ENCODE data around the gene SFMBT1. TPM values are rescaled to one million over a fixed set of nuclear protein-coding genes. Genes with fewer than 3 reads are reported as not detected.
A peak's percentile ranks its signal among the peaks of the same experiment; 100 is the strongest.

Gene SFMBT1
- total and polyA plus RNA-seq, 9 donors, result 1.2 to 21.1 (median 6.2) TPM

DNA sequence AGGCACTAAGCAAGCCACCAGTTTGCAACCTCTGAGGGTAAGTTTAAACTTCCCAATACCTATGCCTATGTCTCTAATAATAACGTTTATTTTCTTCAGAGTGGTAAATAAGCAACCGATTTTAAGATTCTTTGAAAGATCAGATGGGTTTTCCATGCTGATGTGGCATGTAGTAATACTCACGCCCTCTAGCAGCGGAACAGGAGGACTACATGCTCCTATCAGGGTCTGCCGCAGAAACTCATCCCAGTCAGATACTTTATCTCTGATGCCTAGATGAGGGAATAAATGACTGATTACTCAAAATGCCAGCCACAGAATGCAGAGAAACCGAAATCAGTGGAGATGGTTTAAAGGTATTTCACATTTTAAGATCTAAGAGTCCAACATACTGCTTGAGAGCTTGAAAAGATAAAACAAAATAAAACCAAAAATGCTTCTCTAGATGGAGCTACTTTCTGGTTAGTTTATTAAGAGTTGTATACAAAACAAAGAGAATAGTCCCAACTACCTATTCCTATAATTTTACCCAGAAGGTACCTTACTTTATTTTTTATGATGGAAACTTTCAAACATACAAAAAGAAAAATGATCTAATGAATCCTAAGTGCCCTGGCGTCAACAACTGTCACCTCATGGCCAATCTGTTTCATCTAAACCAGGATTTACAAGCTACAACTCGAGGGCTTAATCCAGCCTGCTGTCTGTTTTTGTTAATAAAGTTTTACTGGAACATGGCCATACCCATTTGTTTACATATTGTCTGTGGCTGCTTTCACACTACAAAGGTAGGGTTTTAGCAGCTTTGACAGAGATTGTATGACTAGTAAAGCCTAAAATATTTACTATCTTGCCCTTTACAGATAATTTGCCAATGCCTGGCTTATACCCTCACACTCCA lies 111.0 kb downstream of the SFMBT1 start:
- intact Hi-C loops (cut with DNase I), result loop anchor here in 1 of 4 donors (10.0 kb wide), 1 partner anchor 500 kb away; no protein-coding TSS in a partner anchor
- Histone ChIP-seq H3K27me3 (no peaks in the 10 kb centered on the region), H3K27ac (no peak overlapping the region), H3K4me1 (ENCODE audit: insufficient read depth) (no peaks in the 10 kb centered on the region), H3K36me3 (no peaks in the 10 kb centered on the region), H3K4me3 (no peak overlapping the region), H3K9me3 (no peaks in the 10 kb centered on the region)
- 17 to 18% (median 18%) methylated on average over 8 of the region's 8 CpGs for WGBS, 3 donors
- DNase-seq, result peak; percentile 17 to 47 (median 25)
- TF ChIP-seq EP300 (IDR thresholded peaks at IDR 0.05), result no peak
- TF ChIP-seq, protein P1, sequence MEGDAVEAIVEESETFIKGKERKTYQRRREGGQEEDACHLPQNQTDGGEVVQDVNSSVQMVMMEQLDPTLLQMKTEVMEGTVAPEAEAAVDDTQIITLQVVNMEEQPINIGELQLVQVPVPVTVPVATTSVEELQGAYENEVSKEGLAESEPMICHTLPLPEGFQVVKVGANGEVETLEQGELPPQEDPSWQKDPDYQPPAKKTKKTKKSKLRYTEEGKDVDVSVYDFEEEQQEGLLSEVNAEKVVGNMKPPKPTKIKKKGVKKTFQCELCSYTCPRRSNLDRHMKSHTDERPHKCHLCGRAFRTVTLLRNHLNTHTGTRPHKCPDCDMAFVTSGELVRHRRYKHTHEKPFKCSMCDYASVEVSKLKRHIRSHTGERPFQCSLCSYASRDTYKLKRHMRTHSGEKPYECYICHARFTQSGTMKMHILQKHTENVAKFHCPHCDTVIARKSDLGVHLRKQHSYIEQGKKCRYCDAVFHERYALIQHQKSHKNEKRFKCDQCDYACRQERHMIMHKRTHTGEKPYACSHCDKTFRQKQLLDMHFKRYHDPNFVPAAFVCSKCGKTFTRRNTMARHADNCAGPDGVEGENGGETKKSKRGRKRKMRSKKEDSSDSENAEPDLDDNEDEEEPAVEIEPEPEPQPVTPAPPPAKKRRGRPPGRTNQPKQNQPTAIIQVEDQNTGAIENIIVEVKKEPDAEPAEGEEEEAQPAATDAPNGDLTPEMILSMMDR (IDR thresholded peaks at IDR 0.05), result peak; percentile 38 to 52 (median 42)

GRCh38 chr3:52931889-52932288 lies 114.0 kb downstream of the SFMBT1 start:
- Histone ChIP-seq H3K27me3 (no peaks in the 10 kb centered on the region), H3K36me3 (no peaks in the 10 kb centered on the region), H3K27ac (no peak overlapping the region), H3K4me3 (no peak overlapping the region), H3K4me1 (ENCODE audit: insufficient read depth) (no peaks in the 10 kb centered on the region), H3K9me3 (no peaks in the 10 kb centered on the region)
- intact Hi-C loops (cut with DNase I), result loop anchor here in 1 of 4 donors (10.0 kb wide), 1 partner anchor 497 kb away; no protein-coding TSS in a partner anchor
- 75 to 84% (median 80%) methylated on average over 2 of the region's 2 CpGs for WGBS, 3 donors
- no peak for DNase-seq
- TF ChIP-seq POLR2A (IDR thresholded peaks at IDR 0.05), result no peak
- TF ChIP-seq EP300 (IDR thresholded peaks at IDR 0.05), result no peak
- TF ChIP-seq, protein P1 (IDR thresholded peaks at IDR 0.05), result no peak

GRCh38 chr3:52931328-52931727 lies 114.5 kb downstream of the SFMBT1 start:
- no peak overlapping the region for H3K27ac ChIP-seq
- no peaks in the 10 kb centered on the region for H3K9me3 ChIP-seq
- no peak for DNase-seq
- intact Hi-C loops (cut with DNase I), result loop anchor here in 1 of 4 donors (10.0 kb wide), 1 partner anchor 497 kb away; no protein-coding TSS in a partner anchor
- no peak overlapping the region for H3K4me3 ChIP-seq
- H3K4me1 ChIP-seq (ENCODE audit: insufficient read depth), result no peaks in the 10 kb centered on the region
- no peaks in the 10 kb centered on the region for H3K27me3 ChIP-seq
- TF ChIP-seq, protein P1 (IDR thresholded peaks at IDR 0.05), result no peak
- TF ChIP-seq POLR2A (IDR thresholded peaks at IDR 0.05), result no peak
- no peak for TF ChIP-seq EP300 (IDR thresholded peaks at IDR 0.05)
- WGBS, 3 donors, result 88 to 90% (median 89%) methylated on average over 6 of the region's 6 CpGs
- H3K36me3 ChIP-seq, result no peaks in the 10 kb centered on the region

DNA sequence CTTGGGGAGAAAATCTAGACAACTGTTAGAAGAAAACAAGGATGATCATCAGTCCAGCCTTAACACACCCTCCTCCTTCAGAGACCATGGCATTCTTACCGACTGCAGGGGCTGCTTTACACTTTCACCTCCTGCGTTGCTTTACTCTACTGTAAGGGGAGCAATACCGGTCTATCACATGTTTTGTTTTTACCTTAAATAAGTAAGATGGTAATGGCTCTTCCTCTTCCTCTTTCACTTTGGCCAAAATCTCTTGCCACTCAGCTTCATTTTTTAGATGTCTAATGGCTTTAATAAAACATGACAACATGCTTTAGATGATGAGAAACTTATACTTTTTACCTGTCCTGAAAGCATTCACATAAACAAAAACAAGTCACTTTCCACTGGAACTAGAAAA lies 115.1 kb downstream of the SFMBT1 start:
- Histone ChIP-seq H3K4me1 (ENCODE audit: insufficient read depth) (no peaks in the 10 kb centered on the region), H3K9me3 (no peaks in the 10 kb centered on the region), H3K36me3 (no peaks in the 10 kb centered on the region), H3K27ac (no peak overlapping the region), H3K4me3 (no peak overlapping the region), H3K27me3 (no peaks in the 10 kb centered on the region)
- TF ChIP-seq EP300 (IDR thresholded peaks at IDR 0.05), result no peak
- TF ChIP-seq, protein P1 (IDR thresholded peaks at IDR 0.05), result no peak
- TF ChIP-seq POLR2A (IDR thresholded peaks at IDR 0.05), result no peak
- intact Hi-C loops (cut with DNase I), result loop anchor here in 1 of 4 donors (10.0 kb wide), 1 partner anchor 496 kb away; no protein-coding TSS in a partner anchor
- WGBS, 3 donors, result 92 to 97% (median 94%) methylated on average over 3 of the region's 3 CpGs
- no peak for DNase-seq

All from ovary (tissue), 9 donors.